HUDEP-2 (cell line): ENCODE data around the gene ZNF579.
A peak's percentile ranks its signal among the peaks of the same experiment; 100 is the strongest.

ENCODE experiments used
- DNase-seq, 76 experiments: peaks; one replicate each; lab custom pipeline; 2025; ENCODE audit not compliant: unreplicated experiment in 76 of 76; lab: John Stamatoyannopoulos, UW

Gene ZNF579

DNA sequence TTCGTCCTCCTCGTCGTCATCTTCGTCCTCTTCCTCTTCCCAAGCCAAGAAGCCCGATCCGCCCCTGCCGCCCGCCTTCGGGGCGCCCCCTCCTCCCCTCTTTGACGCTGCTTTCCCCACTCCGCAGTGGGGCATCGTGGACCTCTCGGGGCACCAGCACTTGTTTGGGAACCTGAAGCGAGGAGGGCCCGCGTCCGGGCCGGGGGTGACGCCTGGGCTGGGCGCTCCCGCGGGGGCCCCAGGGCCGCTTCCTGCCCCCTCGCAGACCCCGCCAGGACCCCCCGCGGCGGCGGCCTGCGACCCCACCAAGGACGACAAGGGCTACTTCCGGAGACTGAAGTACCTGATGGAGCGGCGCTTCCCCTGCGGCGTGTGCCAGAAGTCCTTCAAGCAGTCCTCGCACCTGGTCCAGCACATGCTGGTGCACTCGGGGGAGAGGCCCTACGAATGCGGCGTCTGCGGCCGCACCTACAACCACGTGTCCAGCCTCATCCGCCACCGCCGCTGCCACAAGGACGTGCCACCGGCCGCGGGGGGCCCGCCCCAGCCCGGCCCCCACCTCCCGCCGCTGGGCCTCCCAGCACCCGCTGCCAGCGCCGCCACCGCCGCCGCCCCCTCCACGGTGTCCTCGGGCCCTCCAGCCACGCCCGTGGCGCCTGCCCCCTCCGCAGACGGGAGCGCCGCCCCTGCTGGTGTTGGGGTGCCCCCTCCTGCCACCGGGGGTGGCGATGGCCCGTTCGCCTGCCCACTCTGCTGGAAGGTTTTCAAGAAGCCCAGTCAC lies 33.5 kb upstream of the ZNF579 start:
- no peak for DNase-seq

DNA sequence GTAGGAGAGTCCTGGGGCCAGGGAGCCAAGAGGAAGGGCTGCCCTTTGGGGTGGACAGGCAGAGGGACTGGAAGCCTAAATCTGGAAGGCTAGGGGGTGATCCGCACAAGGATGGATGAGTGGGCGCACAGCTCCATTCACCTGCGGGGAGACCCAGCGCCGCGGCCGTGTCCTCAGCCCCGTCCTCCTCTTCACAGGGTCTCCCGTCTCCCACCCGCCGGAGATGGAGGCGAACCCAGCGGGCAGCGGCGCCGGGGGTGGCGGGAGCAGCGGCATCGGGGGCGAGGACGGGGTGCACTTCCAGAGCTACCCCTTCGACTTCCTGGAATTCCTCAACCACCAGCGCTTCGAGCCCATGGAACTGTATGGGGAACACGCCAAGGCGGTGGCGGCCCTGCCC lies 32.7 kb upstream of the ZNF579 start:
- DNase-seq: no peak

DNA sequence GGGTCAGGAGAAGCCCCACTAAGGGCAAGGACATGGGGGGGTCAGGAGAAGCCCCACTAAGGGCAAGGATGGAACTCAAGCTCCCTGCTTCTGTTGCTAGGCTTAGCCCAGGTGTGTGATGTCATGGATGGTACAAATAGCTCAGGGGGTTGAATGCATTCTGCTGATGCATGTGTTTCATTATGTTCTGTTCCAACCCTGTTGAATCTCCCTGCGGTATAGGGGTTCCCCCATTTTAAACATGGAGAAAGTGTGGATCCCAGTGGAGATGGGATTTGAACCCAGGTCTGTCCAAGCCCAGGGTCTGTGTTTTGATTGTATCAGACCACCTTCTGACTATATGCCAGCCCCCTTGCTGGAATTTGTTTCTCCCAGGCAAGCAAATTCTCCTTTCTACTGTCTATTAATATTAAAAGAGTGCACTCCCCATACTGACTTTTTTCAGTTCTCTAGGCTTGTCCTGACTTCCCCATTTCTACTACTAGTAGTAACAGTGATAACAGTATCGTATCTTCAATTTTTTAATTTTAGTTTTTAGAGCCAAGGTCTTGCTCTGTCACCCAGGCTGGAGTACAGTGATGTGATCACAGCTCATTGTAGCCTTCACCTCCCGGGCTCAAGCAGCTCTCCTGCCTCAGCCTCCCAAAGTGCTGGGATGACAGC lies 31.5 kb upstream of the ZNF579 start:
- DNase-seq: no peak

DNA sequence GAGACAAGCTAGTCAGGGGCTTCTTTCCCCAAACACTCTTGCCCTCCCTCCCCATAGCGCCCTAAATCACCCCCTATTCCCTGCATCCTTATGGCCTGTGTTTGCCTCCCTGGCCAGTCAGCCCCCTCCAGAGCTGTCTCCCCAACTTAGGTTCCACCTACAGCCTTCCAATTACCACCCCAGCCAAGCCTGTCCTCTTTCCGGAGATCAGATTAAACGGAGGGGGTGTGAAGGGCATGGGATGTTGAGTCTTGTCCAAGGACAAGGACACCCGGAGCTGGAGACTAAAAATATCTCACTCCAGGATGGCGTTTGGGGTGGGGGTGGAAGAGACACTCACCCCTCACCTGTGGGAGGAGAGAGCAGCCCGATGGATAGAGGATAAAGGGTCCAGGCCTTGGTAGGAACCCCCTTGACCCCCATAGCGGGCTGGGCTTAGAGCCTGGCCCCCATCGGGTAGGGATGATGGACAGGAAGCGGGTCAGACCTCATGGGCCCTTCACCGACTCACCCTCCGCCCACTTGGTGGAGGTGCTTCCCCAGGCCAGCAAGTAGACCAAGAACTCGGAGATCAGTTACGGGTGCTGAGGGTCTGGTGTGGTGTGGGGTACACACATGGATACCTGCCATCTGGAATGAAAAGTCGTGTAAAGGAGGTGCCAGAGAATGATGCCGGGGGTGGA lies 30.8 kb upstream of the ZNF579 start:
- no peak for DNase-seq

DNA sequence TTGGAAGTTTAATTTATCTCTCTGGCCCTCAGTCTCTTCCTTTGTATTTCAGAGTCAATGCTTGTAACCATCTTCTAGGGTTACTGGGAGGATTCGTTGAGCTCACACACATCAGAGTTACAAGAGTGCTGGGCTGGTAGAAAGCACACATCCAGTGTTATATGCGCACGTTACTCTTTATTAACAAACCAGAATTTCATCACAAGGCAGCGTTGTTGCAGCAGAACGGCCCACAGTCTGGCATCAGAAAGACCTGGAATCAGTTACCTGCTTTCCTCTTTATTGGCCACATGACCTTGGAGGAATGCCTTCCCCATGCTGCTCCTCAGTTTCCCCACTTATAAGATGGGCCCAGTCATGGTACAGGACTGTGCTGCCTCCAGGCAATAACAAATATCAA lies 28.7 kb upstream of the ZNF579 start:
- no peak for DNase-seq

DNA sequence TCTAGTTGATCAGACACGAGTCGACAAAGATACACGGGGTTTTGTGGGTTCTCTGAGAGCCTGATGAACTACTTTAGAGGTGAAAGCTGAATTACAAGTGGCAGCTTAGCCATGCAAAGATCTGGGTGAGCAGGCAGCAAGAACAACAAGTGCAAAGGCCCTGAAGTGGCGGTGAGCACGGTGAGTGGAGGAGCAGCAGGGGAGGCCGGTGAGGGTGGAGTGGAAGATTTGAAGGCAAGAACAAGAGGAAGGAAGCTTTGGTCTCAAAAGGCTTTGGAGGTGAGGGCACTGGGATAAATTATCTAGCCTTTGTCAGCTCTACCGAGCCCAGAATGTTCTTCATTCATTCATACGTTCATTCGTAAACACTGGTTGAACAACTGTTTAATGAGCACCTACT lies 26.2 kb upstream of the ZNF579 start:
- DNase-seq: no peak

DNA sequence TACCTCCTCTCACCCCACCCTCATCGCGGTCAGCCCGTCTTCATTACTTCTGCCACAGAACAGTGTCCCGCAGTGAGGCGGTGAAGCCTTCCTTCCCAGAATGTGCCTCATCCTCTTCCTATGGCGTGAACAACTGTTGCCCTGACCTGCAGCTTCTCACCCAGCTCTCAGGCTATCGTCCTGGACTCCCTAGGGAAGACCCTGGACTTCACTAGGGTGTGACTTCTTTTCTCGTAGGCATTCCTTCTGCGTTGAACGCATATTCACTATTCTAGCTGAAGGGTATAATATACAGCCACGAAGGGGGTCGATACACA lies 25.8 kb upstream of the ZNF579 start:
- no peak for DNase-seq

DNA sequence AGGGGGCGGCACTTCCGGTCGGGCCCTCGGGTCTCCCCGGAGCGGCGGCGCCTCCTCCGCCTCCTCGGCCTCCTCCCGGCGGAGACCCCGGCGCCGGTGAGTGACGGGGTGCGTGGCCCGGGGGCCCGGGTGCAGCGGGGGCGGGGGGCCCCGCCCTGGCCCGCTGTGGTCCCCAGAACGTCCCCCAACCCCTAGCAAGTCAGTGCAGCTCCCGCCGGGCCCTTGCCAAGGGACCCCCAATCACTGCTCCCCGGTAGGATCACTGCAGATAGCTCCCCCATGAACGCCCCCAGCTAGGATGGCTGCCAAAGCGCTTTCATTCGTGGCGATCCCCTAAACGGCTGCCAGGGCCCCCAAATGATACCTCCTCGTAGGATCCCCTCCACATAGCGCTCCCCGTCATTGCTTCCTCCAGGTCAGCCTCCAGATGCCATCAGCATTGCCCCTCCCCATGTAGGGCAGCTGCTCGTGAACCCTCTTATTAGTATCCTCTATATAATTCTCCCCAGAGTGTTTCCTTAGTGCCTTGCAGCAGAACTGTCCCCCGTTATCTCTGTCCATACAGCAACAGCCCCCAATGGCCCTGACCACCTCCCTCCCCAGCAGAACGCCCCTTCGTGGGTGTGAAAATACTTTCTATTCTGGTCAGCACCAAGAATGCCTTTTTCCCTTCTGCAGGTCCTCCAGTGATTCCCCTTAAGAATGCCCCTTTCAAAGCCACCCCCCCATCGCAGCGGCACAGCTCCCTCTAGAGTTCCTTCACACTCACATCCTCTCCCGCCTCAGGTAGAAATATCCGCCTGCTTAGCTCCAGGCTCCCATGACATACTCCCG lies 25.2 kb upstream of the ZNF579 start, which contains the start of gene ZNF865:
TSS of gene ZNF865 (plus strand) at position 11 of the 834 bp plus-strand sequence. CDS start 7,972 bp downstream, outside the sequence.
- DNase-seq: peak in 70 of 76 experiments; percentile 19 to 85 (median 66)

DNA sequence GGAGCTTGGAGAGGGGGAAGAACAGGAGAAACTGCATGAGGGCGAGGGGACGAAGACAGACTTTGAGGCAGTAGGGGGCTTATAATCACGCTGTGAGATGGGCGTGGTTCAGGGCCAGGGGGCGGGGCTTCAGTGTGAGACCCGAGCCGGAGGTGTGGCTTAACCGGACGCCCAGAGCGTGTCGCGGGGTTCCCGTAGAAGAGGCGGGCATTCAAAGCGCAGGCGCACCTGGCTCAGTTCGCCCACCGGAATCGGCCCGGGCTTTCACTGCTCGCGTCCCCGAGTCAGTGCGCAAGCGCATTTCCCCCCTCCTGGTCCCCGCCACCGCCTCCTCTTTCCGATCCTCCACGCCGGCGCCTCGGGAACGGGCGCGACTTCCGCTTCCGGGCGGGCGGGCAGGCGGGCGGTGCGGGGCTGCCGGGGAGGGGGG lies 24.6 kb upstream of the ZNF579 start:
- DNase-seq: peak; percentile 48 to 99 (median 97)

DNA sequence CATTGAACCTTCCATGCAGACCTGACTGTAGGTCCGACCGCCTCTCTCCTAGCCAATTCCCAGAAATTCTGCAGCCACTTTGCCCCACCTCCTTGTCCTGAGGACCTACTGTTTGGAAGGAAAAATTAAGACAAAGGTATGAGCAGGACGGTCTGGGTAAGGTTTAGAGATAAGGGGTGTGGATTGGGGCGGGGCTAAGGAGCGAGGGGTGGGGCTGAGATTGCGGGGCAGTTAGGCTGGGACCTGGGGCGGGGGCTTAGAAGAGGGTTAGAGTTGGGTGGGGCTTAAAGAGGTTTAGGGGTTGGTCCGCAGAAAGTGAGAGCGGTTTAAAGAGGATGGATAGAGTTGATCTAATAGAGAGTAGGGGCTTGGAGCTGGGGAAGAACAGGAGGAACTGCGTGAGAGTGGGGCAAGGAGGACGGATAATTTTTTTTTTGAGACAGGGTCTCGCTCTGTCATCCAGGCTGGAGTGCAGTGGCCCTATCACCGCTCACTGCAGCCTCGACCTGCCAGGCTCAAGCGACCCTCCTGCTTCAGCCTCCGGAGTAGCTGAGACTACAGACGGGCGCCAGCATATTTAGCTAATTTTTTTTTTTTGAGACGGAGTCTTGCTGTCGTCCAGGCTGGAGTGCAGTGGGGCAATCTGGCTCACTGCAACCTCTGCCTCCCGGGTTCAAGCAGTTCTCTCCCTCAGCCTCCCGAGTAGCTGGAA lies 23.1 kb upstream of the ZNF579 start:
- DNase-seq: peak in 36 of 76 experiments; percentile 14 to 63 (median 35)

DNA sequence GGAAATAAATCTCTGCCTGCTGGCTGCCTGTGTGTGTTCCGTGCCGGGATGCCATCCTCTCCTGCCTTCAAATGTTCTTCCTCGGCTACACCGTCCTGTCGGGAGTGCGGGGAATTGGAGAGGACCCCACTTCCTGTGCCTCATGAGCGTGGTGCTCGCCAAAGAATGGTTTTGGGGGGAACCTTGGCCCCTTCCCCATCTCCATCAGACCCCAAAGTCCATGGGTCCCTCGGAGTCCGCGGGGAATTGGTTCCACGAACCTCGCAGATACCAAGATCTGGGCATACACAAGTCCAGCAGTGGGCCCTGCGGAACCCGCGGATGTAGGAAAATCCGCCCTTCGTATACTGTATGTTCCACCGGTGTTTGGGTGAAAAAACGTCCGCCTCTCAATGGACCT lies 22.5 kb upstream of the ZNF579 start:
- DNase-seq: no peak

DNA sequence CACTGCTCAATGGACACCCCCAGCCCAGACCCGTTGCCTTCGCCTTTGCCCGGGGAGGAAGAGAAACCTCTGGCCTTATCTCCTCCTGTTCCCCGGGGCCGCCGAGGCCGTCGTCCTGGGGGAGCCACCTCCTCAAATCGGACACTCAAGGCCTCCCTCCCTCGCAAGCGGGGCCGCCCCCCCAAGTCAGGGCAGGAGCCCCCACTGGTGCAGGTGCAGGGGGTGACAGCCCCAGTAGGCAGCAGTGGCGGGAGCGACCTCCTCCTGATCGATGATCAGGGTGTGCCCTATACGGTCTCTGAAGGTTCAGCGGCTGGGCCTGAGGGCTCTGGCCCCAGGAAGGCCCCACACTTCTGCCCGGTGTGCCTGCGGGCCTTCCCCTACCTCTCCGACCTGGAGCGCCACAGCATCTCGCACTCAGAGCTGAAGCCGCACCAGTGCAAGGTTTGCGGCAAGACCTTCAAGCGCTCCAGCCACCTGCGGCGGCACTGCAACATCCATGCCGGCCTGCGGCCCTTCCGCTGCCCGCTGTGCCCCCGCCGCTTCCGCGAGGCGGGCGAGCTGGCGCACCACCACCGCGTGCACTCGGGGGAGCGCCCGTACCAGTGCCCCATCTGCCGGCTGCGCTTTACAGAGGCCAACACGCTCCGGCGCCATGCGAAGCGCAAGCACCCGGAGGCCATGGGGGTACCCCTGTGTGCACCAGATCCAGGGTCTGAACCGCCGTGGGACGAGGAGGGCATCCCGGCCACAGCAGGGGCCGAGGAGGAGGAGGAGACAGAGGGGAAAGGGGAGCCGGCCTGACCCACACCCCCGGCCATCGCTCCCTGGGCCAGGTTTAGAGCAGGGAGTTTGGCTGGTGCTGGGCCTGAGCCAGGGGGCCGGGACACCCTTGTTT lies 21.7 kb upstream of the ZNF579 start:
- DNase-seq: no peak

DNA sequence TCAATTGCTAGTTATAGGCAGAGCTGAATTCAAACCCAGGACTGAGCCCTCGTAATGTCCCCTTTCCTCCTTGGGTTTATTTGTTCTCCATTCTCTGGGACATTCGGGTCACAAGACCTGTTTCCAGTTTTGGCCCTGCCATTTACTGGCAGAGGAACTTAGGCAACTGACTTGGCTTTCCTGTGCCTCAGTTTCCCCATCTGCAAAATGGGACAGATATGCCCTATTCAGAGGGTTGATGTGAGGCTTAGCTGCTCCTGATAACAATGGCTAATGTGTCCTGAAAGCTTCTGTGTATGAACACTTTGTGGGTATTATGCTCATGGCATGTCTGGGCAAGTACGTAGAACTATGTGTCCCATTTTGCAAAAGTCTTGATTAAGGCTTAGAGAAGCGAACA lies 20.4 kb upstream of the ZNF579 start:
- DNase-seq: peak in 6 of 76 experiments; percentile 10 to 28 (median 22)

DNA sequence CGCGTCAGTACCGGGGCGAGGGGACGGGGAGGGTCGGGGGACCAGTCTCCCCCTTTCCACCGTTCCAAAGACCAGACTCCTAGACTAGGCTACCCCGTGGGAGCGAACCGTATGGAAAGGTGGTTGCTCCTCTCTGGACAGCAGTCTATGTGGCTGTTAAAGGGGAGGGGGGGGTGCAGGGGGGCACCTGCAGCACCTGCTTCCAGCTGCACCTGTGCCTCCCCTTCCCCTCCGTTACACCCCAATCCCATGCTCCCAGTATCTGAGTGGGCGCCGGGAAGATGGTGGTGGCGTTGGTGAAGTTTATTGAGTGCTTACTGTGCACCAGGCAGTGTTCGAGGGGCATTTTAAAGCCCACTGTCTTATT lies 20.0 kb upstream of the ZNF579 start:
- DNase-seq: no peak

DNA sequence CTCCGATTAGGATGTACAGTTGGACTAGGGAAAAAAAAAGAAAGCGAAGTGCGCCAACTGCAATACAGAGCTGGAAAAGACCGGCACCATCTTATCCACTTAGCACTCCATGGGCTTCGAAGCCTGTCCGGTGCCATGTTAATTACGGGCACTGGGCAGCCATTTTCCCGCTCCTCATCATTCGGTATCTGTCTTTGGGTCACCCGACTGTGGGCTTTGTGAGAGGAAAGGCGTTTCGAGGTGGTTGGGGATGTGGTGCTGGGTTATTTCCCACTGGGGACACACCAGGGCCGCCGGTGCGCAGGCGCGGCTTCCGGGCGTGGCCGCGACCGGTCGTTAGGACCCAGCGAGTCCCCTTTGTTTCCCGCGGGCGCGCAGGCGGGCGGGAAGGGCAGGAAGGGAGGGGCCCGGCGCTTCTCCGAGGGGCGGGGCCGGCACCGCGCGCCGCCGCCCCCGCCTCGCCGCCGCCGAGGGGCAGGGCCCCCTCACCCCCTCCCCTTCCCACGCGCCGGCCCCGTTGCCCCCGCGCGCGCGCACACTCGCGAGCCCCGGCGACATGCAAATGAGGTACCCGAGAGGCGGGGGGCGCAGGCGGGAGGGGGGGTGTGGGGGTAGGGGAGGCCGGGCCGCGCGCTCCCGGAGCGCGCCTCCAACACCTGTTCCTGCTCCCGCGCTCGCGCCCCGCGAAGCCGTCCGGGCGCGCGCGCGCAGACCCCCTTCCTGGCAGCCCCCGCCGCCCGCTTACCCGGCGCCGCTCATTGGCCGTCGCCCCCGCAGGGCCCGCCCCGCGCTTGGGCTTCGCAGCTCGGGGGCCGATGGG lies 19.4 kb upstream of the ZNF579 start, which contains the start of gene ZNF524:
TSS of gene ZNF524 (plus strand) at position 447 of the 820 bp plus-strand sequence. CDS start 1,825 bp downstream, outside the sequence.
- peak in 75 of 76 experiments; percentile 67 to 99 (median 89) for DNase-seq

DNA sequence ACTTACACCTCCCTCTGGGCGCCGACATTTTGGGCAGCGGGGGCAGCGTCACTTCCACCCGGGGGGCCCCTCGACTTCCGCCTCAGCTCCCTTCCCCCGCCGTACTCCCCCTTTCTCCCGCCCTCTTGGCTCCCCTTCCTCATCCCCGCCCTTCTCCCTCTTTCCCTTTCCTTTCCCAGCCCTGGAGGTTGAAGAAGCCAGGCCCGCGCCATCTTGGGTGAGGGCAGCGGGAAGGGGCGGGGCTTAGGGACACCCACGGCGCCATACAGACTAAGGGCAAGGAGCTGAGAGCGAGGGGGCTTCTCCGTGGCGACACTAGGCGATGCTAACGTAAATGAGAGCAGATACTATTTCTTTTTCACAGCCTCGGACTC lies 18.8 kb upstream of the ZNF579 start, which contains the start of gene FIZ1:
TSS of gene FIZ1 (minus strand) at position 50 of the 374 bp plus-strand sequence. CDS start 1,652 bp downstream, outside the sequence.
- DNase-seq: peak in 75 of 76 experiments; percentile 86 to 100 (median 99)

DNA sequence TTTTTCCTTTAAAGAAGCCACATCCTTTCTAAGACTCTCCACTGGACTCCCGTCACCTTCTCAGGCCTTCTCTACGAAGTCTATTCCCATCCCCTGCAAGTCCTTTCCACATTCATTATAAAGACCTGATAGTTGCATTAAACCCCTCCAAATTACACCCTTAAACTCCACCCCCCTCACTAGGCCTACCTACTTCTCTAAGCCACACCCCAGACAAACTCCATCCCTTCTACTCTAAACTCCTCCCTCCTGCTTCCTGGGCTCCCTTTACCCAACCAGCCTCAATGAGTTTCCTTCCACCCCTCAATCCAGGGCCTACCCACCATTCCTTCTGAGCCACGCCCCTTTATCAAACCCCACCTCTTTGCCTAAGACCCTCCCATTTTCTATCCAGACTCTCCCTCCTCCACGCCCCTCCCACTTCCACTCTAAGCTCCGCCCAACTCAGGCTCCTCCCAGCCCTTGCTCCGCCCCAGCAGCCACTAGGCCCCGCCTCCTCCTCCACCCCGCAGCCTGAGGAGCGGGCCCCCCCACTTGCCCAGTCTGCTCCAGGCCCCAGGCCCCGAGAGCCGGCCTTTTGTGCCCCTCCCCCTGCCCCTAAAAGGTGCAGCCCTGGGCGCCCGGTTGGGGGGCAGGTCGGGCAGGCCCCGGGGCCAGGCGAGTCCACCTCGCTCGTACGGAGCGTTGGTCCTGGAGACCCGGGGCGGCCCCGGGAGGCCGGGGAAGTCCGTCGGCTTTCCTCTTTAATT lies 18.2 kb upstream of the ZNF579 start:
- DNase-seq: peak in 75 of 76 experiments; percentile 68 to 100 (median 95)
